ENCODE results near the gene MUC2.
A peak's percentile ranks its signal among the peaks of the same experiment; 100 is the strongest.

The MUC2 gene

GRCh38 chr11:1052133-1053011 is 22.3 kb upstream of the MUC2 start:
- no peak overlapping the region for H3K4me3 ChIP-seq (ENCODE audit: low read length)
- no peak for DNase-seq (ENCODE audit: low read depth)
- no peak for TF ChIP-seq CTCF (conservative IDR thresholded peaks at IDR 0.05; ENCODE audit: low read length)

- no peak overlapping the region for H3K4me3 ChIP-seq (ENCODE audit: low read length)
- peak; percentile 5 for DNase-seq (ENCODE audit: low read depth)
- TF ChIP-seq CTCF (conservative IDR thresholded peaks at IDR 0.05; ENCODE audit: low read length), result no peak
Observed at GRCh38 chr11:1053121-1053901, 21.4 kb upstream of the MUC2 start.

- no peak; the same call in 1 of the 2 replicates for TF ChIP-seq CTCF (conservative IDR thresholded peaks at IDR 0.05; ENCODE audit: low read length)
- DNase-seq (ENCODE audit: low read depth), result peak; percentile 66
- H3K4me3 ChIP-seq (ENCODE audit: low read length), result no peak overlapping the region
Observed at GRCh38 chr11:1054143-1055108, 20.2 kb upstream of the MUC2 start.

GRCh38 chr11:1055109-1055703 is 19.5 kb upstream of the MUC2 start:
- DNase-seq (ENCODE audit: low read depth), result no peak
- no peak for TF ChIP-seq CTCF (conservative IDR thresholded peaks at IDR 0.05; ENCODE audit: low read length)
- no peak overlapping the region for H3K4me3 ChIP-seq (ENCODE audit: low read length)

- no peak for DNase-seq (ENCODE audit: low read depth)
- no peak overlapping the region for H3K4me3 ChIP-seq (ENCODE audit: low read length)
- TF ChIP-seq CTCF (conservative IDR thresholded peaks at IDR 0.05; ENCODE audit: low read length), result no peak
Observed at GRCh38 chr11:1055990-1056771, 18.5 kb upstream of the MUC2 start.

GRCh38 chr11:1057806-1058205 is 16.9 kb upstream of the MUC2 start:
- no peak for TF ChIP-seq CTCF (conservative IDR thresholded peaks at IDR 0.05; ENCODE audit: low read length)
- H3K4me3 ChIP-seq (ENCODE audit: low read length), result no peak overlapping the region
- no peak for DNase-seq (ENCODE audit: low read depth)

Measured in AG10803 (cell line).